GM11168 (cell line): ENCODE data around the gene GTF2A1.
"Not testable (repeated sequence)": the region's sequence is repeated elsewhere in the genome, so short reads cannot be mapped to it uniquely, and the experiment has no call there.

Experiments used
- in situ Hi-C: fragments of 300-500 bp; cut with MboI; formaldehyde crosslinking; loops from one replicate; pipeline ENCODE4 v1.12.0; 2022; ENCODE audit warnings: low sequenced_read_pairs; ENCODE audit not compliant: unreplicated experiment

GTF2A1 gene

DNA sequence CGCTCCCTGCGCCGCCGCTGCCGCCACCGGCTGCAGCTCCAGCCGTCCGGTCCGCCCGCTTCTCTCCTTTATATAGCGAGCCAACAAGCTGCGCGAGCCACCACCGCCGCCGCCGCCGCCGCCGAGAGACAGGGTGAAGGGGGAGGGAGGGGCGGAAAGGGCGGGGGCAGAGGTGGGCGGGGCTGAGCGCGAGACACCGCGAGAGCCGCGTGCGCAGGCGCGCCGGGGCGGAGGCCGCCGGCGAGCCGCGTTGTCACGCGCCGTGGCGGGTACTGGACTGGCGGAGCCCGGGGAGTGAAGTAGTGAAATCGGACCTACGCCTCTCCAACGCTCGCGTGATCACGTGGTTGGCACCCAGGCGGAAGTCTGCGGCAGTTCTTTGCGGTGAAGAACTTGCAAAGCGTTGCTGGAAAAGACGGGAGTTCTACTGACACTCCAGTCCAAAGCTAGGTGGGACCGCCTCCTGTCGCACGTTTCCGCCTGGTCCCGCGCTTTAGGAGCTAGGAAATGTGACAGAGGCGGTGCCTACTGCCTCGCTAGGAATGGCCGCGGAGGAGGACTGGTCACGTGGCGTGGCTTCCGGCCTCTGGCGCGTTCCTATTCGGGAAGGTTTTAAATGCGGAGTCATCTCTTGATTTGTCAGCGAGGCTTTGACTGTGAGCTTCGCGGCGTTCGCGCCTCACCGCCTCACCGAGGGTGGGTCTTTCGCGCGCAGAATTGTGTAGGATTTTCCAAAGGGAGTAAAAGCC, at the start of gene GTF2A1:
TSS of gene GTF2A1 (minus strand) at position 130 of the 749 bp plus-strand sequence. CDS start 441 bp downstream, outside the sequence.
- in situ Hi-C loops = no loop called here

GRCh38 chr14:81269979-81270375, 49.2 kb upstream of the GTF2A1 start:
- in situ Hi-C loops = no loop called here

DNA sequence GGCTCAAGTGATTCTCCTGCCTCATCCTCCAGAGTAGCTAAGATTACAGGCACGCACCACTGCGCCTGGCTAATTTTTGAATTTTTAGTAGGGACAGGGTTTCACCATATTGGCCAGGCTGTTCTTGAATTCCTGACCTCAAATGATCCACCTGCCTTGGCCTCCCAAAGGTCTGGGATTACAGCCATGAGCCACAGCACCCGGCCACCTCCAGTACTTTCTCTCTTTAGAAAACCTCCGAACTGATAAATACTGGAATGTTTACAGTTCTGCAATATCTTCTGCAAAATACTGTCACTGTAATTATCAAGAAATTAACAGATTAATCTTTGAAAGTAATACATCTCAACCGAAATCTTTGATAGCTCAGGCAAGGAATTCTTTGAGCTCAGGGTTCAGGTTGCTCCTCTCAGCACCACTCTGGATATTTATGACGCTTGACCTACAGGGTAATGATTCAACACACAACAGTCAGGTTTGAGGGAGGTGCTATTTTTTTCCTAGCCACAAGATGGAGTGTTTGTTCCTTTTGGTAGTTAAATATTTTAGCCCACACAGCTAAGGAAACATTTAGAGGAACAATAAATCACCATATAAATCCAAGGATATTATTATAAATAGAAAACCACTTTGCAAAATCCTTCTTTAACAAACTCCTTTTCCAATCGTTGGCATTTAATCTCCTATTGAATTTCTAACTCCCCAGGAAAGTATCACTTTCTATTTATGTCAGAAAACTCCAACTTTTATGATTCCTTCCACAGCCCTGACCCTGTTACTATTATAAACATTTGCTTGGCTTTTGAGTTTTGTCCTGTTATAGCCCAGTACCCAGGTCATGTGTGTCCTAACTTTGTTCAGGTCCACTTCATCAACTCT, 48.6 kb upstream of the GTF2A1 start:
- in situ Hi-C loops = no loop called here

- in situ Hi-C loops = no loop called here
Observed at GRCh38 chr14:81268016-81268416, 47.3 kb upstream of the GTF2A1 start.

DNA sequence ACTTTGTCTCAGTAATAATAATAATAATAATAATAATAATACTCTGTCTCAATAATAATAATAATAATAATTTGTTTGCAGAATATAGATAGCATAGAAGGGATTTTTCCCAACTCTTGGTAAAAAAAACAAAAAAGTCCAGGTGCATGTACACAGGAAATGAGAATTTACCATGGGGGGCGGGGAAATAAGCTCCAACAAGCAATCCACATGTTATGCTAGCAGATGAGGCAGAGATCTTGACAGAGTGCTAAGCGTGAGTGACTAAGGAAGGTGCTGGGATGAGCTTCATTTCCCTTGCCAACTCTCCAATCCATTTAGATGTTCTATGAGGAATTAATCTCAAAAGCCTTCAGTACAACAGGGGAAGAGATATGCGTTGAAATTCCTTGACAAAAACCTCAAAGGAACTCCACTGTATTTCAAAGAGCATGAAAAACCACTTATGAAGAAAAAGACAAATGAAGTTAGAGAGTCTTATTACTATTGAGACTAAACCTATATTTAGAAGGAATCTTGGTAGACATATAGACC, 44.9 kb upstream of the GTF2A1 start:
- in situ Hi-C loops = no loop called here

DNA sequence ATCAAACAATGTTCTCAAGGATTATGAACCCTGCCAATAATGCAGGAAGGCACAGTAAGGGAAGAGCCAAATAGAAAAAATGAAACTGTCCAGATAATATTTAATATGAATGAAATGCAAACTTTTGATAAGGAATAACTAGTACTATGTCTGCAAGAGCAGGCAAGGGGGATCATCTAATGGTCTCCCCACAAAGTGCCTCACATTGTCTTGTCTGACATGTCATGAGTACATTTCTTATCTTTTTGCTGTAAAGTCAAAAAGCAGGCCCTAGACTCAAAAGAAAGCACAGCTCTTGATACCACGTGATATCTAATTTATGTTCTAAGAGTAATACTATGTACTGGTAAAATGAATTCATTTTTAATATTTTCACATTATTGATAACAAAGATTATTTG, 43.9 kb upstream of the GTF2A1 start:
- in situ Hi-C loops = no loop called here

DNA sequence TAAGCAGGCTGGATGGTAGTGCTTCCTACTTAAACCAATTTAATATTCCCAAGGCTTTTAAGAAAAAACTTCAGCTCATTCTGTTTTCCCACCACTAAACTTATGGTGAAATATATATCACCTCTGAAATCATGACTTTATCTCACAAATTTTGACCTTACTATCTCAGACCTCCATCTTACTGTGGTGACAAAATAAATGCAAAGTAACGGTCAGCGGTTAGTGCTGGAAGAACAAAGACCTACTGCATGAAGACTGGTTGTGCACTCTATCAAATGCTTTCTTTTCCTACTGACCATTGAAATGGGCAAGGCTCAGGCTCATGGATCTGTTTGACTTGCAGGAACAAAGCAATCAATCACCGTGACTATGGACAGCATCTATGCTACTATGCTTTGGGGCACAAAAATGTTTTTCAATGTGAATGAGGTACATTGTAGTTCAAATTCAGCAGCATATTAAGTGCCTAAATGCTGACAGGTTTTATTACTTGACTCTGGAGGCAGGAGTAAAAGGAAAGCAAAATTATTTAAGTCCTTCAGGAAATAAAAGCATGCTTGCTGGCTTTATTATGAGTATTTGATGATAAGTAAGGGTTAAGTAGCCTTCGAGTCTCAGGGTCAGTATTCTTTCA, 43.1 kb upstream of the GTF2A1 start:
- in situ Hi-C loops = no loop called here

GRCh38 chr14:81261176-81261575, 40.4 kb upstream of the GTF2A1 start:
- in situ Hi-C loops = no loop called here

- in situ Hi-C loops = no loop called here
Observed at GRCh38 chr14:81260732-81261131, 40.0 kb upstream of the GTF2A1 start.

DNA sequence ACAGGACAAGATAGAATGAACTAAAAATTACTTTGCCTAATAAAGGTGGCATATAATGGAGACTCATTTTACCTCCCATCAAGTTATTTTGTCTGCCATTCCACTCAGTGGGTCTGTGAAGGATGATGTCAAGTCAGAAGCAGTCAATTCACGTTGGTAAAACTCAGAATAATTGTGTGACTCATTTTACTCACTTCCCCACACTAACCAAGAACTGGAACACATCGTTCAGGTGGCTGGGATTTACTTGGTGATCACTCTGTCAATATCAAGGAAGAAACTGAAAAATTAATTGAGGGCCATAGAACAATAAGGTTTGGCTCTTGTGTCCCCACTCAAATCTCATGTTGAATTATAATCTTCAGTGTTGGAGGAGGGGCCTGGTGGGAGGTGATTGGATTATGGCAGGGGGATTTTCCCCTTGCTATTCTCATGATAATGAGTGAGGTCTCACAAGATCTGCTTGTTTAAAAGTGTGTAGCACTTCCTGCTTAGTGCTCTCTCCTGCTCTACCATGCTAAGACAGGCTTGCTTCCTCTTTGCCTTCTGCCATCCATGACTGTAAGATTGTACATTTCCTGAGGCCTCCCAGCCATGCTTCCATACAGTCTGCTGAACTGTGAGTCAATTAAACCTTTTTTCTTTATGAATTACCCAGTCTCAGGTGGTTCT, 35.7 kb upstream of the GTF2A1 start:
- in situ Hi-C loops = no loop called here

- in situ Hi-C loops = no loop called here
Observed at GRCh38 chr14:81252278-81252677, 31.5 kb upstream of the GTF2A1 start.

- in situ Hi-C loops = no loop called here
Observed at GRCh38 chr14:81247271-81247766, 26.6 kb upstream of the GTF2A1 start.

DNA sequence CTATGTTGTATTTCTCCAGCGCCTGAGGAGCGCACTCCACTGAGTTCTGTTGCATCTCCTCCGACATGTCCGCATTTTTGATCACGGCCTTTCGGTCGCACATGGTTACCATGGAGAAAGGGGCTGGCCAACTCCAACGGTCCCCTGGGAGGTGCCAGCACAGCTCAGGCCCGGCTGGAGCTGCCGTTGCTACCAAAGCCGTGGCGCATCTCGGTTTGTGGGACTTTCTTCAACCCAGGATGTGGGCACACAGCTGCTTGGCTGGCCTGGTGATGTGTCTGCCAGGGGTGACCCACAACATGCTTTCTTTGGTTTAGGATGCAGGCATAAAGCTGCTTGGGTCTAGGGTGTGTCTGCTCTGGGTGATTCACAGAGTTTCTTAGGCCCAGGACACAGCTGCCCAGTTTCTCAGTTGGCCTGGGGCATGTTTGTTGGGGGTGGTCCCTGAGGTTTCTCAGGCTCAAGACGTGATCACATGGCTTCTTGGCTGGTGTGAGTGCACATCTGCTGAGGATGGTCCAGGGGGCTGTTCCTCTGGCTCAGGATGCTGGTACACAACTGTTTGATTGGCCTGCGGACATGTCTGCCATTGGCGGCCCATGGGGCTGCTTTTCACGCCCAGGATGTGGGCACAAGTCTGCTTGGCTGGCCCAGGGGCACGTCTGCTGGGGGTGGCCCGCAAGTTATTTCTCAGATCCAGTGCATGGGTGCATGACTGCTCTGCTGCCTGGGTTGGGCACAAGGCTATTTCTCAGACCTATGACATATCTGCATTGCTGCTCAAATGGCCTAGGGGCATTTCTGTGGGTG, 25.9 kb upstream of the GTF2A1 start:
- in situ Hi-C loops = no loop called here

GRCh38 chr14:81245771-81246170, 25.0 kb upstream of the GTF2A1 start:
- in situ Hi-C loops = no loop called here

GRCh38 chr14:81244431-81244830, 23.7 kb upstream of the GTF2A1 start:
- in situ Hi-C loops = not testable (repeated sequence)

GRCh38 chr14:81243499-81243898, 22.7 kb upstream of the GTF2A1 start:
- in situ Hi-C loops = no loop called here

GRCh38 chr14:81236849-81237248, 16.1 kb upstream of the GTF2A1 start:
- in situ Hi-C loops = not testable (repeated sequence)

DNA sequence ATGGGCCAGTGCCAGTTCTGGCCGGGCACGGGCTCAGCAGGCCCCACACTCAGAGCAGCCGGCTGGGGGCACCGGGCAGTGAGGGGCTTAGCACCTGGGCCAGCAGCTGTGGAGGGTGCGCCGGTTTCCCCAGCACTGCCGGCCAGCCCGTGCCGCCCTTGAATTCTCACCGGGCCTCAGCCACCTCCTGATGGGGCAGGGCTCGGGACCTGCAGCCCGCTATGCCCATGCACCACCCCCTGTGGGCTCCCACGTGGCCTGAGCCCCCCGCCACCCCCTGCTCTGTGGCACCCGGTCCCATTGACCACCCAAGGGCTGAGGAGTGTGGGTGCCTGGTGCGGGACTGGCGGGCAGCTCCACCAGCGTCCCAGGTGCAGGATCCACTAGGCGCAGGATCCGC, 15.4 kb upstream of the GTF2A1 start:
- in situ Hi-C loops = no loop called here

GRCh38 chr14:81235096-81235495, 14.3 kb upstream of the GTF2A1 start:
- in situ Hi-C loops = no loop called here
